Gastrocnemius medialis (tissue), 4 donors: ENCODE data around the gene SHH.

Experiments used
- CTCF ChIP-seq, 5 experiments: fragments of 450-650 bp in 3 of 5; fragments of 200-600 bp in 2 of 5; sonication (generic) in 2 of 5; IDR thresholded peaks in 4 of 5; conservative IDR thresholded peaks in 1 of 5; 1 replicate in 4 of 5; 2 replicates in 1 of 5; pipeline ENCODE4 v1.5.1; 2016 to 2019; ENCODE audit warnings: antibody characterized with exemption in 5 of 5, mild to moderate bottlenecking in 3 of 5, moderate library complexity in 3 of 5
- POLR2A ChIP-seq, 2 donors: fragments of 450-650 bp; IDR thresholded peaks; one replicate each; pipeline ENCODE4 v1.6.1; 2017; ENCODE audit warnings: antibody characterized with exemption in 2 of 2, mild to moderate bottlenecking in 2 of 2, moderate library complexity in 2 of 2

GRCh38 chr7:155860840-155861479 lies 48.7 kb upstream of the SHH start:
- no peak for TF ChIP-seq CTCF (IDR thresholded peaks at IDR 0.05 in 4 of 5, conservative IDR thresholded peaks at IDR 0.05 in 1 of 5)
- TF ChIP-seq POLR2A (IDR thresholded peaks at IDR 0.05), result no peak
